Measurements from ENCODE around the gene FAU.

GRCh38 chr11:65128182-65129145, 6.5 kb upstream of the FAU start:
- TF ChIP-seq TAF1 (IDR thresholded peaks at IDR 0.05; ENCODE audit: borderline replicate concordance, insufficient read depth, low read length) (no peak), POLR2AphosphoS5 (IDR thresholded peaks at IDR 0.05; ENCODE audit: low read depth, low read length) (peak; percentile 33; the same call in 1 of the 2 replicates), FOXP2 (optimal IDR thresholded peaks at IDR 0.05; ENCODE audit: borderline replicate concordance, extremely low read depth, extremely low read length, insufficient read depth) (no peak)
